Endothelial cell of umbilical vein (primary cell): Measurements from ENCODE around the gene PCDHGA1. TPM values are rescaled to one million over a fixed set of nuclear protein-coding genes. Genes with fewer than 3 reads are reported as not detected.

Experiments
- BruUV-seq: library from RNA; stranded (reverse); fragments of 400-500 nt; replicated peaks from 2 replicates; lab custom pipeline; 2021; lab: Mats Ljungman, UMichigan
- CTCF ChIA-PET: fragments of 300-600, 350-600 bp; sonication (Branson Sonifier 250); formaldehyde crosslinking; loops from one replicate; lab custom pipeline; 2021; ENCODE audit warnings: antibody characterized with exemption, inconsistent platforms; lab: Charles Lee
- POLR2A ChIA-PET: fragments of 300-600, 350-600 bp; sonication (Branson Sonifier 250); formaldehyde crosslinking; loops from one replicate; lab custom pipeline; 2021; ENCODE audit warnings: antibody characterized with exemption, inconsistent platforms; lab: Charles Lee
- DNase-seq: peaks from one replicate; pipeline ENCODE4 v3.0.0-alpha.2; 2011; ENCODE audit warnings: low read depth, low spot score
- FAIRE-seq: peaks from 2 replicates; lab custom pipeline; 2011; peaks lifted over from hg19 to GRCh38; lab: Jason Lieb, UNC
- H2AFZ ChIP-seq: 2 replicates; pipeline ENCODE4 v1.6.0; 2012; ENCODE audit warnings: low read depth, low read length, control low read depth, inconsistent platforms
- H3K27ac ChIP-seq: 2 replicates; pipeline ENCODE4 v1.5.1; 2011; ENCODE audit warnings: low read depth, mild to moderate bottlenecking, control low read depth, low read length, moderate library complexity; ENCODE audit not compliant: insufficient read depth
- H3K27me3 ChIP-seq, 2 experiments: 2 replicates each; pipeline versions ENCODE4 v1.6.0 to v1.6.1; 2011; ENCODE audit warnings: low read length in 2 of 2, mixed read lengths in 1 of 2; ENCODE audit not compliant: control insufficient read depth in 2 of 2, insufficient read depth in 2 of 2
- H3K36me3 ChIP-seq, 2 experiments: 2 replicates in 1 of 2; 3 replicates in 1 of 2; pipeline ENCODE4 v1.5.1; 2011; ENCODE audit warnings: low read length in 2 of 2, mild to moderate bottlenecking in 1 of 2, moderate library complexity in 1 of 2; ENCODE audit not compliant: control insufficient read depth in 2 of 2, insufficient read depth in 2 of 2; ENCODE audit errors: extremely low read depth in 1 of 2
- H3K4me1 ChIP-seq: 3 replicates; pipeline ENCODE4 v1.5.1; 2011; ENCODE audit warnings: mild to moderate bottlenecking, low read length; ENCODE audit not compliant: control insufficient read depth, insufficient read depth; ENCODE audit errors: extremely low read depth
- H3K4me2 ChIP-seq: 2 replicates; pipeline ENCODE4 v1.6.1; 2011; ENCODE audit warnings: low read length, control low read depth, mixed read lengths; ENCODE audit not compliant: insufficient read depth
- H3K4me3 ChIP-seq, 3 experiments: fragments of 200-600 bp in 1 of 3; sonication (generic), shearing (Covaris generic) in 1 of 3; replicated peaks in 1 of 3; 2 replicates each; pipeline ENCODE4 v1.5.1; 2011 to 2016; ENCODE audit warnings: control low read depth in 3 of 3, low read length in 3 of 3, mild to moderate bottlenecking in 2 of 3, inconsistent platforms in 1 of 3, low read depth in 1 of 3, moderate library complexity in 1 of 3; ENCODE audit not compliant: insufficient read depth in 1 of 3
- H3K79me2 ChIP-seq: 2 replicates; pipeline ENCODE4 v1.6.0; 2012; ENCODE audit warnings: low read length, inconsistent platforms; ENCODE audit not compliant: control insufficient read depth, insufficient read depth
- H3K9ac ChIP-seq: replicated peaks from 2 replicates; pipeline ENCODE3; 2011; ENCODE audit warnings: low read length, control low read depth; ENCODE audit not compliant: insufficient read depth; ENCODE audit errors: extremely low read depth
- H3K9me1 ChIP-seq: replicated peaks from 3 replicates; pipeline ENCODE4 v1.6.0; 2011; ENCODE audit warnings: mild to moderate bottlenecking, low read length; ENCODE audit not compliant: control insufficient read depth, insufficient read depth; ENCODE audit errors: extremely low read depth
- H3K9me3 ChIP-seq: replicated peaks from 2 replicates; pipeline ENCODE4 v1.5.1; 2012; ENCODE audit warnings: low read length, inconsistent platforms; ENCODE audit not compliant: control insufficient read depth, insufficient read depth
- H4K20me1 ChIP-seq: replicated peaks from 2 replicates; pipeline ENCODE3; 2011; ENCODE audit warnings: mild to moderate bottlenecking, low read length; ENCODE audit not compliant: control insufficient read depth, insufficient read depth; ENCODE audit errors: extremely low read depth
- CTCF ChIP-seq, 2 donors: IDR thresholded peaks; 1 replicate in 1 of 2; 2 replicates in 1 of 2; pipeline ENCODE4 v1.5.1; 2011; ENCODE audit warnings: low read length in 2 of 2, mild to moderate bottlenecking in 2 of 2, moderate library complexity in 2 of 2, control low read depth in 1 of 2, inconsistent platforms in 1 of 2, low read depth in 1 of 2; ENCODE audit not compliant: insufficient read depth in 1 of 2; ENCODE audit errors: extremely low read depth in 1 of 2
- EZH2 ChIP-seq: IDR thresholded peaks from 2 replicates; pipeline ENCODE4 v1.6.1; 2012; ENCODE audit warnings: borderline replicate concordance, low read depth, mild to moderate bottlenecking, moderate library complexity, low read length, inconsistent platforms; ENCODE audit not compliant: severe bottlenecking
- POLR2AphosphoS5 ChIP-seq: IDR thresholded peaks from 2 replicates; pipeline ENCODE4 v1.6.1; 2012; ENCODE audit warnings: low read depth, mild to moderate bottlenecking, control low read depth, low read length, moderate library complexity; ENCODE audit not compliant: insufficient read depth
- dilution Hi-C: fragments of 300-500 bp; cut with MboI; formaldehyde crosslinking; loops from one replicate; pipeline ENCODE4 v1.15.0; 2019; ENCODE audit warnings: low sequenced_read_pairs; ENCODE audit not compliant: extremely low pct_ligation_motif_present
- intact Hi-C: fragments of 100-400 bp; cut with micrococcal nuclease; formaldehyde crosslinking; loops from one replicate; pipeline ENCODE4 v1.10.0; 2022
- polyA plus RNA-seq, 4 experiments: library from polyadenylated mRNA; depleted of rRNA in 3 of 4; stranded (reverse) in 3 of 4; unstranded in 1 of 4; fragments of >200 nt; gene quantifications; 2 replicates each; pipeline versions ENCODE4 v1.2.1 to v1.2.3, GENCODE V29; 2011 to 2012; ENCODE audit warnings: missing spikeins in 1 of 4
- total RNA-seq: library from RNA; stranded (reverse); gene quantifications from 2 replicates; pipeline ENCODE4 v1.2.3, GENCODE V29; 2021

Gene PCDHGA1
- total and polyA plus RNA-seq, 2 donors (not counting 3 experiments of a cell fraction or from before 2014, with no cell fraction given) = 0.22 to 0.44 TPM

GRCh38 chr5:141547921-141548320 lies 217.6 kb downstream of the PCDHGA1 start:
- FAIRE-seq (no peak), DNase-seq (no peak)
- Histone ChIP-seq H3K9ac (no peak overlapping the region), H3K79me2 (no peaks in the 10 kb centered on the region), H2AFZ (no peak overlapping the region), H4K20me1 (no peaks in the 10 kb centered on the region), H3K4me2 (no peak overlapping the region), H3K4me1 (no peaks in the 10 kb centered on the region), H3K9me3 (peaks cover 2% of the 10 kb centered on the region), H3K36me3 (no peaks in the 10 kb centered on the region), H3K9me1 (no peaks in the 10 kb centered on the region), H3K4me3 (no peak overlapping the region), H3K27ac (no peak overlapping the region), H3K27me3 (no peaks in the 10 kb centered on the region)
- POLR2A ChIA-PET = no interaction called here
- dilution Hi-C loops = no loop called here
- intact Hi-C loops = no loop called here
- BruUV-seq = no TSS peak
- TF ChIP-seq CTCF (IDR thresholded peaks at IDR 0.05; ENCODE audit: extremely low read depth in 1 of 2, insufficient read depth in 1 of 2, low read depth in 1 of 2, low read length in 2 of 2) = no peak
- CTCF ChIA-PET = interaction anchor here (1.0 to 2.9 kb wide), 4 partner anchors 10 to 117 kb away, joined by 3 to 10 read pairs (median 8); partner anchors contain the start of gene PCDHGA12

- Histone ChIP-seq H3K36me3 (peaks cover 0 to 5% of the 10 kb centered on the region in 2 experiments), H4K20me1 (no peaks in the 10 kb centered on the region), H2AFZ (peak overlapping the region; percentile 64), H3K4me3 (peak overlapping the region in 2 of 3 experiments; percentile 24 to 25), H3K9me3 (no peaks in the 10 kb centered on the region), H3K9me1 (no peaks in the 10 kb centered on the region), H3K27ac (peak overlapping the region; percentile 45), H3K9ac (peak overlapping the region; percentile 39), H3K27me3 (no peaks in the 10 kb centered on the region), H3K4me1 (peaks cover 35% of the 10 kb centered on the region), H3K79me2 (no peaks in the 10 kb centered on the region), H3K4me2 (peak overlapping the region; percentile 49)
- POLR2A ChIA-PET = interaction anchor here (0.8 to 1.7 kb wide), 5 partner anchors 81 to 145 kb away, joined by 3 to 10 read pairs (median 4); partner anchors contain the start of genes PCDHGA10, PCDHGA11, PCDHGA12 and PCDHGB7
- FAIRE-seq (peak; percentile 86), DNase-seq (peak; percentile 94)
- CTCF ChIA-PET = interaction anchor here (0.5 to 6.3 kb wide), 57 partner anchors 10 to 371 kb away, joined by 3 to 235 read pairs (median 6); partner anchors contain the start of genes DIAPH1, PCDHB10, PCDHB13 and PCDHB14
- peak; percentile 79 to 87 for TF ChIP-seq CTCF (IDR thresholded peaks at IDR 0.05; ENCODE audit: extremely low read depth in 1 of 2, insufficient read depth in 1 of 2, low read depth in 1 of 2, low read length in 2 of 2)
- TF ChIP-seq EZH2 = no peak
- peak; percentile 47 for TF ChIP-seq POLR2AphosphoS5
- no TSS peak for BruUV-seq
- intact Hi-C loops (loop anchor here (1.0 kb wide), 3 partner anchors 48 to 127 kb away; partner anchors contain the start of genes PCDHGA12 and PCDHGC3), dilution Hi-C loops (no loop called here)
Observed at GRCh38 chr5:141557681-141558136, 227.4 kb downstream of the PCDHGA1 start.
